Effector memory CD4-positive, alpha-beta T cell (primary cell): ENCODE data around the gene ALKBH6.

Experiments used
- DNase-seq, 3 donors: peaks; one replicate each; pipeline ENCODE4 v3.0.0-alpha.2; 2020
- H3K27ac ChIP-seq: 2 replicates; pipeline ENCODE4 v1.7.0; 2013; ENCODE audit warnings: mild to moderate bottlenecking, low read length, moderate library complexity; ENCODE audit not compliant: insufficient read depth, poor library complexity, severe bottlenecking
- H3K27me3 ChIP-seq: replicated peaks from 2 replicates; pipeline ENCODE4 v1.7.0; 2013; ENCODE audit warnings: mild to moderate bottlenecking, low read length; ENCODE audit not compliant: insufficient read depth, control insufficient read depth, poor library complexity, severe bottlenecking
- H3K36me3 ChIP-seq: 2 replicates; pipeline ENCODE4 v1.7.0; 2013; ENCODE audit warnings: mild to moderate bottlenecking, low read length, moderate library complexity; ENCODE audit not compliant: control insufficient read depth, insufficient read depth
- H3K4me1 ChIP-seq: 2 replicates; pipeline ENCODE4 v1.7.0; 2013; ENCODE audit warnings: low read length, mild to moderate bottlenecking; ENCODE audit not compliant: control insufficient read depth, insufficient read depth, poor library complexity, severe bottlenecking
- H3K4me3 ChIP-seq: 2 replicates; pipeline ENCODE4 v1.7.0; 2013; ENCODE audit warnings: low read length, low read depth, mild to moderate bottlenecking; ENCODE audit not compliant: insufficient read depth, poor library complexity, severe bottlenecking
- H3K9me3 ChIP-seq: 2 replicates; pipeline ENCODE4 v1.7.0; 2013; ENCODE audit warnings: mild to moderate bottlenecking, low read length, moderate library complexity; ENCODE audit not compliant: control insufficient read depth

Gene ALKBH6

GRCh38 chr19:35992907-35993765, 20.9 kb downstream of the ALKBH6 start:
- no peak overlapping the region for H3K4me3 ChIP-seq
- no peaks in the 10 kb centered on the region for H3K36me3 ChIP-seq
- H3K27me3 ChIP-seq: no peaks in the 10 kb centered on the region
- H3K4me1 ChIP-seq: peaks cover 17% of the 10 kb centered on the region
- no peaks in the 10 kb centered on the region for H3K9me3 ChIP-seq
- DNase-seq: no peak
- H3K27ac ChIP-seq: no peak overlapping the region

- DNase-seq: no peak
- H3K4me1 ChIP-seq: peaks cover 17% of the 10 kb centered on the region
- H3K9me3 ChIP-seq: no peaks in the 10 kb centered on the region
- H3K4me3 ChIP-seq: no peak overlapping the region
- H3K36me3 ChIP-seq: no peaks in the 10 kb centered on the region
- no peak overlapping the region for H3K27ac ChIP-seq
- peaks cover 8% of the 10 kb centered on the region for H3K27me3 ChIP-seq
These were observed 22.1 kb downstream of the ALKBH6 start for GRCh38 chr19:35991731-35992450.

- no peak for DNase-seq
- H3K9me3 ChIP-seq: no peaks in the 10 kb centered on the region
These were observed 23.0 kb downstream of the ALKBH6 start for GRCh38 chr19:35990771-35991730.

DNA sequence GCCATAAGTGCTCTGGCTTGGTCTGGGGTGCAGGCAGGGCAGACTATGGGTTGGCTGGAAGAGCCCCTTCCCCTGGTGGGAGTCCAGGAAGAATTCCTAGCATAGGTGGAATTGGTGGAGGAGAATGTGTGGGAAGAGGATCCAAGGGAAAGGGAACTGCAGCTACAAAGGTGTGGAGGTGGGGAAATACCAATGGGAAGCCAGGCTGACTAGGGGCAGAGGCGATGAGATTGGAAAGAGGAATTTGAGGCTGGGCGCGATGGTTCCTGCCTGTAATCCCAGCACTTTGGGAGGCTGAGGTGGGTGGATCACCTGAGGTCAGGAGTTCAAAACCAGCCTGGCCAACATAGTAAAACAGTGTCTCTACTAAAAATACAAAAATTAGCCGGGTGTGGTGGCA, 23.9 kb downstream of the ALKBH6 start:
- Histone ChIP-seq H3K36me3 (no peaks in the 10 kb centered on the region), H3K4me1 (peaks cover 8% of the 10 kb centered on the region), H3K27me3 (peaks cover 21% of the 10 kb centered on the region), H3K4me3 (no peak overlapping the region), H3K27ac (no peak overlapping the region), H3K9me3 (no peaks in the 10 kb centered on the region)
- no peak for DNase-seq

More at GRCh38 chr19:35990771-35991730, 23.0 kb downstream of the ALKBH6 start:
- Histone ChIP-seq H3K27ac (no peak overlapping the region), H3K27me3 (peaks cover 16% of the 10 kb centered on the region), H3K4me1 (peaks cover 14% of the 10 kb centered on the region), H3K4me3 (no peak overlapping the region), H3K36me3 (no peaks in the 10 kb centered on the region)

DNA sequence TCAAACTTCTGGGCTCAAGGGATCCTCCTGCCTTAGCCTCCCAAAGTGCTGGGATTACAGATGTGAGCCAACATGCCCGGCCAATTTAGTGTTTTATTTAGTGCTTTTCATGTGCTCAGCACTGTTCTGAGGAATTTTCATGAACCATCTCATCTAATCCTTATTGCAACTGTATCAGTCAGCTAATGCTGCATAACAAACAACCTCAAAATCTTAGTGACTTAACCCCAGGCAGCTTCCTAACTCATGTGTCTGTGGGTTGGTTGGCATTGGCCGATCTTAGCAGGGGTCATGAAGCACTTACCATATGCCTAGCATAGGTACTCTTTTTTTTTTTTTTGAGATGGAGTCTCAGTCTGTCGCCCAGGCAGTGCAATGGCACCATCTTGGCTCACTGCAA, 25.2 kb downstream of the ALKBH6 start:
- no peak overlapping the region for H3K27ac ChIP-seq
- H3K9me3 ChIP-seq: no peaks in the 10 kb centered on the region
- no peaks in the 10 kb centered on the region for H3K36me3 ChIP-seq
- peaks cover 5% of the 10 kb centered on the region for H3K4me1 ChIP-seq
- H3K4me3 ChIP-seq: no peak overlapping the region
- peaks cover 22% of the 10 kb centered on the region for H3K27me3 ChIP-seq
- DNase-seq: no peak

DNA sequence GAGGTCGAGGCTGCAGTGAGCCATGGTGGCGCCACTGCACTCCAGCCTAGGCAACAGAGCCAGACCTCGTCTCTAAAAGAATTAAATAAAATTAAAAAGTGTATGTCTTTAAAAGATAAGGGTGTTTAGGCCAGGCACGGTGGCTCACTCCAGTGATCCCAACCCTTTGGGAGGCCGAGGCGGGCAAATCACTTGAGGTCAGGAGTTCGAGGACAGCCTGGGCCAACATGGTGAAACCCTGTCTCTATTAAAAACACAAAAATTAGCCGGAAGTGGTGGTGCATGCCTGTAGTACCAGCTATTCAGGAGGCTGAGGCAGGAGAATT, 26.5 kb downstream of the ALKBH6 start:
- peaks cover 22% of the 10 kb centered on the region for H3K27me3 ChIP-seq
- no peak overlapping the region for H3K4me3 ChIP-seq
- peaks cover 5% of the 10 kb centered on the region for H3K4me1 ChIP-seq

GRCh38 chr19:35986664-35987570, 27.1 kb downstream of the ALKBH6 start:
- Histone ChIP-seq H3K4me3 (peak overlapping the region; percentile 34), H3K4me1 (peaks cover 5% of the 10 kb centered on the region), H3K27me3 (peaks cover 22% of the 10 kb centered on the region), H3K36me3 (no peaks in the 10 kb centered on the region), H3K9me3 (no peaks in the 10 kb centered on the region), H3K27ac (no peak overlapping the region)
- no peak for DNase-seq

More for the DNA sequence above, 26.5 kb downstream of the ALKBH6 start:
- no peak for DNase-seq
- no peak overlapping the region for H3K27ac ChIP-seq
- no peaks in the 10 kb centered on the region for H3K36me3 ChIP-seq
- no peaks in the 10 kb centered on the region for H3K9me3 ChIP-seq

GRCh38 chr19:35986111-35986510, 27.9 kb downstream of the ALKBH6 start:
- Histone ChIP-seq H3K4me1 (peaks cover 5% of the 10 kb centered on the region), H3K36me3 (no peaks in the 10 kb centered on the region), H3K4me3 (no peak overlapping the region), H3K9me3 (no peaks in the 10 kb centered on the region), H3K27ac (no peak overlapping the region), H3K27me3 (peaks cover 22% of the 10 kb centered on the region)
- no peak for DNase-seq

DNA sequence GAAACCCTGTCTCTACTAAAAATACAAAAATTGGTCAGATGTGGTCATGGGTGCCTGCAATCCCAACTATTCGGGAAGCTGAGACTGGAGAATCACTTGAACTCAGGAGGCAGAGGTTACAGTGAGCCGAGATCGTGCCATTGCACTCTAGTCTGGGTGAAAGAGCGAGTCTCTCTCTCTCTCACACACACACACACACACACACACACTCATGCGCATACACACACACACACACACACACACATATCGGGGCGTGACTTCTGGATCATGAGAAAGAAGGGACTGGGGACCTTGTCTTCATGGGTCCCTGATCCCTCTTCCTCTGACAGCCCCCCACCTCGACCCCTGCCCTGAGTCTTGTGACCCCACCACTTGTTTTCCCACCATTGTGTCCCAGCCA, 30.8 kb downstream of the ALKBH6 start:
- Histone ChIP-seq H3K27ac (no peak overlapping the region), H3K4me1 (peaks cover 5% of the 10 kb centered on the region), H3K27me3 (peaks cover 22% of the 10 kb centered on the region), H3K4me3 (no peak overlapping the region), H3K36me3 (no peaks in the 10 kb centered on the region), H3K9me3 (no peaks in the 10 kb centered on the region)
- DNase-seq: no peak
